IMR-90 (cell line): ENCODE data around the gene MEGF6. TPM values are rescaled to one million over a fixed set of nuclear protein-coding genes. Genes with fewer than 3 reads are reported as not detected.

Experiments
- ATAC-seq: fragments of 200-7000 bp; cut with Tn5 transposase; 2 replicates; pipeline ENCODE4 v1.9.1; 2020; ENCODE audit warnings: low read depth, mild to moderate bottlenecking, moderate library complexity
- BruUV-seq: library from RNA; stranded (reverse); fragments of 400-500 nt; replicated peaks from 2 replicates; lab custom pipeline; 2021; lab: Mats Ljungman, UMichigan
- CTCF ChIA-PET: fragments of 300-600 bp; formaldehyde crosslinking; extraction: SDS; loops from one replicate; lab custom pipeline; 2021; ENCODE audit warnings: antibody characterized with exemption; lab: Yijun Ruan, JAX
- POLR2A ChIA-PET: fragments of 300-600 bp; sonication (Branson Sonifier 250); formaldehyde crosslinking; loops from one replicate; lab custom pipeline; 2022; ENCODE audit warnings: antibody characterized with exemption; ENCODE audit not compliant: unreplicated experiment; lab: Charles Lee
- DNase-seq: peaks from one replicate; pipeline ENCODE4 v3.0.0; 2013
- H2AFZ ChIP-seq: replicated peaks from 2 replicates; pipeline ENCODE3; 2013; ENCODE audit warnings: low read length, mild to moderate bottlenecking; ENCODE audit not compliant: poor library complexity
- H2AK5ac ChIP-seq: 2 replicates; pipeline ENCODE4 v1.6.1; 2013; ENCODE audit warnings: low read depth, low read length, inconsistent platforms
- H2AK9ac ChIP-seq: replicated peaks from 2 replicates; pipeline ENCODE3; 2013; ENCODE audit warnings: mild to moderate bottlenecking, low read depth, low read length, moderate library complexity; ENCODE audit not compliant: poor library complexity
- H2BK120ac ChIP-seq: 2 replicates; pipeline ENCODE4 v1.6.1; 2013; ENCODE audit warnings: low read depth, low read length, inconsistent platforms
- H2BK15ac ChIP-seq: 3 replicates; pipeline ENCODE4 v1.6.1; 2013; ENCODE audit warnings: low read depth, low read length, inconsistent platforms
- H2BK20ac ChIP-seq: 2 replicates; pipeline ENCODE4 v1.6.1; 2013; ENCODE audit warnings: low read depth, mild to moderate bottlenecking, inconsistent platforms, low read length, moderate library complexity
- H2BK5ac ChIP-seq: 2 replicates; pipeline ENCODE4 v1.6.1; 2013; ENCODE audit warnings: mild to moderate bottlenecking, low read depth, low read length, inconsistent platforms; ENCODE audit not compliant: poor library complexity, severe bottlenecking
- H3K14ac ChIP-seq: replicated peaks from 2 replicates; pipeline ENCODE4 v1.6.1; 2013; ENCODE audit warnings: low read depth, low read length, inconsistent platforms
- H3K18ac ChIP-seq: 2 replicates; pipeline ENCODE4 v1.6.1; 2013; ENCODE audit warnings: low read depth, low read length, control low read depth
- H3K23ac ChIP-seq: 2 replicates; pipeline ENCODE4 v1.6.1; 2013; ENCODE audit warnings: low read depth, low read length, inconsistent platforms
- H3K27ac ChIP-seq: 2 replicates; pipeline ENCODE4 v1.5.1; 2013; ENCODE audit warnings: mild to moderate bottlenecking, control low read depth, low read length; ENCODE audit not compliant: insufficient read depth
- H3K27me3 ChIP-seq: 2 replicates; pipeline ENCODE4 v1.6.1; 2013; ENCODE audit warnings: low read length; ENCODE audit not compliant: control insufficient read depth, insufficient read depth
- H3K36me3 ChIP-seq: 2 replicates; pipeline ENCODE4 v1.6.1; 2013; ENCODE audit warnings: low read length, mixed read lengths; ENCODE audit not compliant: control insufficient read depth, insufficient read depth
- H3K4ac ChIP-seq: 2 replicates; pipeline ENCODE4 v1.6.1; 2013; ENCODE audit warnings: low read depth, low read length, inconsistent platforms
- H3K4me1 ChIP-seq: 2 replicates; pipeline ENCODE4 v1.6.1; 2013; ENCODE audit warnings: low read length, mixed read lengths; ENCODE audit not compliant: control insufficient read depth, insufficient read depth
- H3K4me2 ChIP-seq: 2 replicates; pipeline ENCODE4 v1.6.1; 2013; ENCODE audit warnings: low read depth, mild to moderate bottlenecking, control low read depth, low read length, moderate library complexity
- H3K4me3 ChIP-seq: 2 replicates; pipeline ENCODE4 v1.5.1; 2013; ENCODE audit warnings: low read depth, mild to moderate bottlenecking, control low read depth, low read length, moderate library complexity; ENCODE audit not compliant: insufficient read depth
- H3K56ac ChIP-seq: 2 replicates; pipeline ENCODE4 v1.6.1; 2013; ENCODE audit warnings: low read length, inconsistent platforms; ENCODE audit not compliant: insufficient read depth; ENCODE audit errors: extremely low read depth
- H3K79me1 ChIP-seq, 2 experiments: 2 replicates each; pipeline ENCODE4 v1.6.1; 2013; ENCODE audit warnings: low read length in 2 of 2, inconsistent platforms in 1 of 2, low read depth in 1 of 2
- H3K9ac ChIP-seq: 2 replicates; pipeline ENCODE4 v1.6.1; 2013; ENCODE audit warnings: low read depth, low read length, control low read depth
- H3K9me1 ChIP-seq: 2 replicates; pipeline ENCODE4 v1.6.1; 2013; ENCODE audit warnings: low read length, inconsistent platforms; ENCODE audit not compliant: insufficient read depth
- H3K9me3 ChIP-seq: 2 replicates; pipeline ENCODE4 v1.6.1; 2013; ENCODE audit warnings: low read length; ENCODE audit not compliant: control insufficient read depth, insufficient read depth
- H4K20me1 ChIP-seq: 2 replicates; pipeline ENCODE4 v1.6.1; 2013; ENCODE audit warnings: low read length, inconsistent platforms; ENCODE audit not compliant: insufficient read depth
- H4K5ac ChIP-seq: 2 replicates; pipeline ENCODE4 v1.6.1; 2013; ENCODE audit warnings: mild to moderate bottlenecking, low read depth, low read length, control low read depth
- H4K8ac ChIP-seq, 2 experiments: 2 replicates each; pipeline ENCODE4 v1.6.1; 2013; ENCODE audit warnings: low read depth in 2 of 2, low read length in 2 of 2, control low read depth in 1 of 2, inconsistent platforms in 1 of 2
- H4K91ac ChIP-seq: 2 replicates; pipeline ENCODE4 v1.6.1; 2013; ENCODE audit warnings: low read depth, low read length, inconsistent platforms; ENCODE audit not compliant: insufficient read depth
- ELK1 ChIP-seq: fragments of 150-350 bp; IDR thresholded peaks from 2 replicates; pipeline ENCODE4 v1.6.1; 2016; ENCODE audit warnings: low read depth, mild to moderate bottlenecking, low read length, moderate library complexity, borderline replicate concordance
- NFE2L2 ChIP-seq: fragments of 150-350 bp; IDR thresholded peaks from 2 replicates; pipeline ENCODE4 v1.6.1; 2016; ENCODE audit warnings: low read depth, mild to moderate bottlenecking, low read length
- SMC3 ChIP-seq: fragments of 150-350 bp; IDR thresholded peaks from 2 replicates; pipeline ENCODE4 v1.6.1; 2016; ENCODE audit warnings: low read depth, mild to moderate bottlenecking, antibody characterized with exemption, low read length, moderate library complexity
- WGBS, 2 experiments: methylation state at CpG; one replicate each; pipeline versions ENCODE4 v1.1.5 to v1.1.7; 2013; ENCODE audit warnings: missing lambda C conversion rate in 2 of 2; ENCODE audit not compliant: insufficient read length in 1 of 2; ENCODE audit errors: extremely low coverage in 2 of 2; 5-methylcytosine and 5-hydroxymethylcytosine counted together
- dilution Hi-C: fragments of 300-500 bp; cut with HindIII; formaldehyde crosslinking; loops from one replicate; pipeline ENCODE4 v1.14.3; 2018; ENCODE audit warnings: low sequenced_read_pairs; ENCODE audit not compliant: unreplicated experiment
- in situ Hi-C: fragments of 300-500 bp; cut with MboI; formaldehyde crosslinking; loops from 3 replicates; pipeline ENCODE4 v1.14.3; 2019; ENCODE audit warnings: low sequenced_read_pairs, inconsistent platforms, mixed read lengths
- intact Hi-C: fragments of 100-400 bp; cut with micrococcal nuclease; formaldehyde crosslinking; loops from 2 replicates; pipeline ENCODE4 v1.10.0; 2022
- polyA plus RNA-seq, 3 experiments: library from polyadenylated mRNA; depleted of rRNA; stranded (reverse); fragments of >200 nt; gene quantifications; 2 replicates each; pipeline ENCODE4 v1.2.3, GENCODE V29; 2012; ENCODE audit warnings: low replicate concordance in 1 of 3
- total RNA-seq: library from RNA; depleted of rRNA; stranded (reverse); fragments of >200 nt; gene quantifications from 2 replicates; pipeline ENCODE4 v1.2.3, GENCODE V29; 2012

Gene MEGF6
- total and polyA plus RNA-seq, 2 of the 4 experiments (the other 2 are of a cell fraction): 0.72 to 4.1 TPM

GRCh38 chr1:3441880-3442279, 169.4 kb downstream of the MEGF6 start:
- H2BK5ac ChIP-seq: no peak overlapping the region
- TF ChIP-seq NFE2L2 (no peak), ELK1 (no peak), SMC3 (no peak)
- H3K36me3 ChIP-seq: no peaks in the 10 kb centered on the region
- ChIA-PET CTCF (no interaction called here), POLR2A (no interaction called here)
- ATAC-seq: no peak
- no peak overlapping the region for H2AK9ac ChIP-seq
- no peak overlapping the region for H3K4ac ChIP-seq
- H4K91ac ChIP-seq: no peak overlapping the region
- no peak overlapping the region for H3K4me3 ChIP-seq
- H2AFZ ChIP-seq: no peak overlapping the region
- H3K4me2 ChIP-seq: no peak overlapping the region
- no TSS peak for BruUV-seq
- H3K9ac ChIP-seq: no peak overlapping the region
- dilution Hi-C loops: no loop called here
- H4K20me1 ChIP-seq: no peaks in the 10 kb centered on the region
- H2BK20ac ChIP-seq: no peak overlapping the region
- H3K27me3 ChIP-seq: peaks cover 34% of the 10 kb centered on the region
- no peak overlapping the region for H4K5ac ChIP-seq
- H3K27ac ChIP-seq: no peak overlapping the region
- no peak overlapping the region for H2BK120ac ChIP-seq
- H3K79me1 ChIP-seq: no peaks in the 10 kb centered on the region
- WGBS, 2 experiments: 40% methylated on average over 1 of the region's 8 CpGs; no CpG with 5 or more reads in 1 of the 2 experiments
- no peak overlapping the region for H3K56ac ChIP-seq
- no peak overlapping the region for H2BK15ac ChIP-seq
- H3K9me3 ChIP-seq: 0 out of 2 replicates have a peak, but pooled peaks cover 2% of the 10 kb centered on the region
- H2AK5ac ChIP-seq: no peak overlapping the region
- no peaks in the 10 kb centered on the region for H3K4me1 ChIP-seq
- DNase-seq: no peak
- H3K14ac ChIP-seq: no peak overlapping the region
- H3K9me1 ChIP-seq: no peaks in the 10 kb centered on the region
- in situ Hi-C loops: no loop called here
- intact Hi-C loops: no loop called here
- H3K23ac ChIP-seq: no peak overlapping the region
- H4K8ac ChIP-seq: no peak overlapping the region
- no peak overlapping the region for H3K18ac ChIP-seq
